NB4 (cell line): ENCODE results near the gene GP1BB.

Experiments used
- POLR2A ChIP-seq: IDR thresholded peaks from 2 replicates; pipeline ENCODE4 v1.6.1; 2011; ENCODE audit warnings: mild to moderate bottlenecking; ENCODE audit not compliant: insufficient read length; ENCODE audit errors: extremely low read depth
- TF ChIP-seq, protein P1 (sequence below): IDR thresholded peaks from one replicate; pipeline ENCODE4 v1.5.1; 2012; ENCODE audit warnings: low read depth, low read length
- TF ChIP-seq, protein P2 (sequence below): IDR thresholded peaks from 2 replicates; pipeline ENCODE4 v1.6.1; 2011; ENCODE audit warnings: low read depth, low read length

DNA sequence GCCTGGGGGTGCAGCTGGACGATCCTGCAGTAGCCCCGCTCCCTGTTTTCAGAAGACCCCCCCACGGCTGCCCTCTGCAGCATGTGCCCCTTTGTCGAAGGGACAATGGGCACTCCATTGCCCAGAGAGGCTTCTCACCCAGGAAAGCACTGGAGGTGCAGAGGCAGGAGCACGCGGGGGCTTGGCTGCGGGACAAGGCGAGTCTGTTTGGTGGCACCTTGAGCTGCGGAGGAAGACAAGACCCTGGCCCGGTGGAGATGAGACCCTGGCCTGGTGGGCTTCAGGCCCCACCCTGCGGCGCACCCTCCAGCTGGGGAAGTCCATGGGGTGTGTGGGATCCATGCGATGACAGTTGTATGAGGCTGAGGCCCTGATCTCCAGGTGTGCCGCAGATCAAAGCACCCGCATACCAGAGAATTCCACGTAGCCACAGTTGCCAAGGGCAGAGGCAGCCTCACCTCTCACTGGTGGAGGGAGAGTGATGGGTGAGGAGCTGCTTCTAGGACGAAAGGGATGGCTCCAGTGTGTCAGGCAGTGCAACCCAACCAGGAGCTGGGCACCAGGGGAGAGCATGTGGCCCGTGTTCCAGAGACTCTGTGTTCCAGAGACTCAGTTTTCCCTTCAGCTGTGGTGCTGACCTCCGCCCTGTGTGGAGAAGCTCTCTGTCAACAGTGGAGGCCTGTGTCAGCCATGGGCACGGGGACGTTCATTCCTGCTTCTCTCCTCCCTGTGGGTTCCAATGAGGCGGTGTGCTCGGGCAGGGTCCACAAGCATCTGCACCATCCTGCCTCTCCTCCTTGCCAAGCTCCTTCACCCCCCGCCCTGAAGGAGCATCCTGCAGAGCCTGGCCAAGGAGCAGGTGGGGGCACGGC, 47.2 kb downstream of the GP1BB start:
- TF ChIP-seq, protein P1, sequence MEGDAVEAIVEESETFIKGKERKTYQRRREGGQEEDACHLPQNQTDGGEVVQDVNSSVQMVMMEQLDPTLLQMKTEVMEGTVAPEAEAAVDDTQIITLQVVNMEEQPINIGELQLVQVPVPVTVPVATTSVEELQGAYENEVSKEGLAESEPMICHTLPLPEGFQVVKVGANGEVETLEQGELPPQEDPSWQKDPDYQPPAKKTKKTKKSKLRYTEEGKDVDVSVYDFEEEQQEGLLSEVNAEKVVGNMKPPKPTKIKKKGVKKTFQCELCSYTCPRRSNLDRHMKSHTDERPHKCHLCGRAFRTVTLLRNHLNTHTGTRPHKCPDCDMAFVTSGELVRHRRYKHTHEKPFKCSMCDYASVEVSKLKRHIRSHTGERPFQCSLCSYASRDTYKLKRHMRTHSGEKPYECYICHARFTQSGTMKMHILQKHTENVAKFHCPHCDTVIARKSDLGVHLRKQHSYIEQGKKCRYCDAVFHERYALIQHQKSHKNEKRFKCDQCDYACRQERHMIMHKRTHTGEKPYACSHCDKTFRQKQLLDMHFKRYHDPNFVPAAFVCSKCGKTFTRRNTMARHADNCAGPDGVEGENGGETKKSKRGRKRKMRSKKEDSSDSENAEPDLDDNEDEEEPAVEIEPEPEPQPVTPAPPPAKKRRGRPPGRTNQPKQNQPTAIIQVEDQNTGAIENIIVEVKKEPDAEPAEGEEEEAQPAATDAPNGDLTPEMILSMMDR, result no peak
- TF ChIP-seq POLR2A, result no peak
- TF ChIP-seq, protein P2, sequence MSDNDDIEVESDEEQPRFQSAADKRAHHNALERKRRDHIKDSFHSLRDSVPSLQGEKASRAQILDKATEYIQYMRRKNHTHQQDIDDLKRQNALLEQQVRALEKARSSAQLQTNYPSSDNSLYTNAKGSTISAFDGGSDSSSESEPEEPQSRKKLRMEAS, result no peak
